Activated naive CD4-positive, alpha-beta T cell treated with anti-CD3 and anti-CD28 coated beads, Interleukin-2, amount 50 U/mL, for 72 hours (primary cell): Measurements from ENCODE around the gene ERC2. TPM values are rescaled to one million over a fixed set of nuclear protein-coding genes. Genes with fewer than 3 reads are reported as not detected.

Experiments used
- ATAC-seq, 2 donors: fragments of 150-1000 bp; cut with Tn5 transposase; 2 replicates each; pipeline ENCODE4 v1.10.0; 2021; ENCODE audit warnings: mild to moderate bottlenecking in 2 of 2, moderate library complexity in 2 of 2
- DNase-seq, 2 donors: peaks; one replicate each; pipeline ENCODE4 v3.0.0; 2021 to 2022; ENCODE audit warnings: low spot score in 2 of 2
- H3K27ac Mint-ChIP-seq, 2 donors: one replicate each; pipeline ENCODE4 v1.8.0; 2022; ENCODE audit warnings: mild to moderate bottlenecking in 2 of 2, mixed read lengths in 2 of 2
- H3K36me3 Mint-ChIP-seq, 2 donors: one replicate each; pipeline ENCODE4 v1.8.0; 2022; ENCODE audit warnings: mixed read lengths in 2 of 2
- H3K9me3 Mint-ChIP-seq, 2 donors: one replicate each; pipeline ENCODE4 v1.8.0; 2022; ENCODE audit warnings: mixed read lengths in 2 of 2
- total RNA-seq, 2 donors: library from RNA; stranded (reverse); gene quantifications; one replicate each; pipeline ENCODE4 v1.2.3, GENCODE V29; 2022

ERC2 gene
- total RNA-seq, 2 donors from 2014 or later: 0.58 TPM; not detected in 1

DNA sequence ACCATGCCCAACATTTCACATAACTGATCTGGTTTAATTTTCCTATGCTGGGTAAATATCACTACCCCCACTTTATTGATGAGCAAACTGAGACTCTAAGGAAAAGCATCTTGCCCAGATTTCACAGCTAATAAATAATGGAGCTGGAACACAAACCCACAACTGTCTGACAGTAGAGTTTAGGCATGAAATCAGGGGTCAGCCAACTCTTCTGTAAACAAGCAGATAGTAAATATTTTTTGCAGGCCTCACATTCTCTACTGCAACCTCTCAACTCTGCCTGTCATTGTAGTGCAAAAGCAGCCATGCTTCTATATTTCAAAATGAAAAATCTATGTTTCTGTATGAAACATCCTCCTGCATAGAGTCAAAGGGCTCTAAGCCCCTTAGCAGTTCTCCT, 111.5 kb downstream of the ERC2 start:
- DNase-seq (no peak), ATAC-seq (no peak)
- Mint-ChIP-seq H3K36me3 (no peaks in the 10 kb centered on the region), H3K9me3 (no peaks in the 10 kb centered on the region), H3K27ac (peak overlapping the region in 1 of 2 donors; percentile 46)

GRCh38 chr3:56355570-56356185, 112.6 kb downstream of the ERC2 start:
- Mint-ChIP-seq H3K27ac (no peak overlapping the region), H3K9me3 (no peaks in the 10 kb centered on the region), H3K36me3 (no peaks in the 10 kb centered on the region)
- ATAC-seq (no peak), DNase-seq (no peak)

DNA sequence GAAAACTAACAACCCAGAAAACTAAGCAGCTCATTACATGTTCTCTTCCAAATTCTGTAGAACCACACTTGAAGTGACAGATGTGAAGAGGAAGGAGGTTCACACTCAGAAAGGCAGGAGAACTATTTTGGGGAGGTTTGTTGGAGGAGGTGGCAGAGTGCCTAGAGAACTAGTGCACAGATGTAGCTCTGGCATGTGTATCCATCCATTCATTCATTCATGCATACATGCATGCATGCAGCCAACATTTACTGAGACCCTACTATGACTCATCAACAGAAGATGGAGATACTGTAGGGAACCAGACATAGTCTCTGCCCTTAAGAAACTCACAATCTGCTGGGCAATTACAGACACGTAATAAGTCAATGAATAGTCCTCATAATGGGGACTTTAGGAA, 116.7 kb downstream of the ERC2 start:
- no peak overlapping the region for H3K27ac Mint-ChIP-seq
- no peak for DNase-seq

GRCh38 chr3:56347219-56347871, 120.9 kb downstream of the ERC2 start:
- Mint-ChIP-seq H3K9me3 (no peaks in the 10 kb centered on the region), H3K36me3 (no peaks in the 10 kb centered on the region), H3K27ac (no peak overlapping the region)
- ATAC-seq (peak; percentile 28 to 54), DNase-seq (peak in 1 of 2 donors; percentile 62)

More for the DNA sequence above, 116.7 kb downstream of the ERC2 start:
- Mint-ChIP-seq H3K9me3 (no peaks in the 10 kb centered on the region), H3K36me3 (no peaks in the 10 kb centered on the region)
- ATAC-seq: no peak

DNA sequence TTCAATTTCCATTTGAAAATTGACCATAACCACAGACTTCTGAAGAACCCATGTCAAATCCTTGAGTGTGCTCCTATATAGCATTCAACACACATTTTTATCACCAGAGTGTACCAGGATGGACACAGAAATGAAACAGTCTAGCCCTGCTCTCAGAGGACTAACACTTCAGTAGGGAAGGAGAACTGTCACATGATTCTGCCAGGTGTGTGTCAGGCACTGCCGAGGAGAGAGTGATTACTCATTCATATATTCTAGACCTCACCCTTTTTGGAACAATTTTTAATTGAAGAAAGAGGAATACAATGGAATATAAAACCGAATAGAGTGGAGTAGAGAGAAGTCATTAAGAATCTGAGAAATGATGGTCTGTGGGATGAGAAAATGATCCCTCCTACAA, 125.8 kb downstream of the ERC2 start:
- DNase-seq (no peak), ATAC-seq (no peak)
- H3K27ac Mint-ChIP-seq: no peak overlapping the region
- H3K9me3 Mint-ChIP-seq: no peaks in the 10 kb centered on the region
- no peaks in the 10 kb centered on the region for H3K36me3 Mint-ChIP-seq

DNA sequence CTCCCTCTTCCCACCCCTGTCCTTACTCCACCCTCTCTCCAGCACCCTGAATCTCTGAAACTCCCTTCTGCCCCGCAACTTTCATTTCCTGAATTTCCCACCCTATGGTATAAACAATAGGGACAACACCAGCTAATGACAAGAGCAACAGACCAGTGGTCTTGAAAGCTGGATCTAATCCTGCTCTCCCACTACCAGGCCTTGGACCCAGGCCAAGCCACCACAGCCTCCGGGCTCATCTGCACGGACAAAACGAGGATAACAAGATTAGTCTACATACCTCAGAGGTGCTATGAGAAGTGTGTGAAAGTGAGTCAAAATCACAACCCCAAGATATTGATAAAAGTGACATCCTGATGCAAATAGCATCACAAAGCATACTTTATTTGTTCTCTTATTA, 128.6 kb downstream of the ERC2 start:
- no peaks in the 10 kb centered on the region for H3K36me3 Mint-ChIP-seq
- H3K27ac Mint-ChIP-seq: no peak overlapping the region
- DNase-seq: no peak
- no peak for ATAC-seq
- no peaks in the 10 kb centered on the region for H3K9me3 Mint-ChIP-seq

GRCh38 chr3:56339244-56339643, 129.0 kb downstream of the ERC2 start:
- no peak for ATAC-seq
- Mint-ChIP-seq H3K27ac (no peak overlapping the region), H3K9me3 (no peaks in the 10 kb centered on the region), H3K36me3 (no peaks in the 10 kb centered on the region)
- no peak for DNase-seq

DNA sequence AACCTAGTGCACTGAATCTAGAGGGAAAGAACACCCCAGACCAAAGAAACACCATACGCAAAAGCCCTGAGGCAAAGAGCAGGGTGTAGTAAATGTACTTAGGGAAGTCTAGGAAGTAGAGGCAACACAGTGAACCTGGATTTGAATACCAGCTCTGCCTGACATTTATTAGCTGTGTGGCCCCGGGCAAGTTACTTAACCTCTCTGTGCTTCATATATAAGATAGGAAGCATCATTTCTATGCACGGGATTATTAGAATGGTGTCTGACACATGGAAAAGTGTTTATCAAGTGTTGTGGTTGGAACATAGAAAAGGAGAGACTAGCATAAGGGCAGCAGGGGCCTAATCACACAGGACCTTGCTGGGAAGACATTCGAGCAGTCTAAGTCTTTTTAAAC, 132.2 kb downstream of the ERC2 start:
- H3K27ac Mint-ChIP-seq: no peak overlapping the region
- DNase-seq: no peak
- no peaks in the 10 kb centered on the region for H3K9me3 Mint-ChIP-seq
- no peak for ATAC-seq
- no peaks in the 10 kb centered on the region for H3K36me3 Mint-ChIP-seq

- no peak for ATAC-seq
- no peaks in the 10 kb centered on the region for H3K9me3 Mint-ChIP-seq
- H3K36me3 Mint-ChIP-seq: no peaks in the 10 kb centered on the region
- no peak for DNase-seq
- no peak overlapping the region for H3K27ac Mint-ChIP-seq
Measured at GRCh38 chr3:56324473-56324872, 143.8 kb downstream of the ERC2 start.

- H3K9me3 Mint-ChIP-seq: no peaks in the 10 kb centered on the region
- H3K27ac Mint-ChIP-seq: no peak overlapping the region
- DNase-seq (no peak), ATAC-seq (no peak)
- H3K36me3 Mint-ChIP-seq: no peaks in the 10 kb centered on the region
Measured at GRCh38 chr3:56323986-56324420, 144.3 kb downstream of the ERC2 start.

DNA sequence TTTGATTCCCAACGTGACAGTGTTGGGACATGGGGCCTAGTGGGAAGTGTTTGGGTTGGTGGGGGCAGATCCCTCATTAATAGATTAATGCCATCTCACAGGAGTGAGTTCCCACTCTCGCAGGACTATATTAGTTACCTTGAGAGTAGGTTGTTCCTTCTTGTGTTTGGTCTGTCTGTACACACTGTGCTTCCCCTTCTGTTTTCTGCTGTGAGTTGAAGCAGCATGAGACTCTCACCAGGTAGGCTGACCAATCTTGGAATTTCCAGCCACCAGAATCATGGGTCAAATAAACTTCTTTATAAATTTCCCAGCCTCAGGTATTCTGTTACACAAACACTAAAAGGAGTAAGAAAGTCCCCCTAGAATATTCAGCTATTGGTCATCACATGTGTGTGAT, 145.4 kb downstream of the ERC2 start:
- Mint-ChIP-seq H3K27ac (no peak overlapping the region), H3K9me3 (no peaks in the 10 kb centered on the region), H3K36me3 (no peaks in the 10 kb centered on the region)
- ATAC-seq: no peak
- DNase-seq: no peak

GRCh38 chr3:56321892-56322291, 146.4 kb downstream of the ERC2 start:
- no peaks in the 10 kb centered on the region for H3K36me3 Mint-ChIP-seq
- H3K27ac Mint-ChIP-seq: no peak overlapping the region
- ATAC-seq (no peak), DNase-seq (no peak)
- no peaks in the 10 kb centered on the region for H3K9me3 Mint-ChIP-seq

DNA sequence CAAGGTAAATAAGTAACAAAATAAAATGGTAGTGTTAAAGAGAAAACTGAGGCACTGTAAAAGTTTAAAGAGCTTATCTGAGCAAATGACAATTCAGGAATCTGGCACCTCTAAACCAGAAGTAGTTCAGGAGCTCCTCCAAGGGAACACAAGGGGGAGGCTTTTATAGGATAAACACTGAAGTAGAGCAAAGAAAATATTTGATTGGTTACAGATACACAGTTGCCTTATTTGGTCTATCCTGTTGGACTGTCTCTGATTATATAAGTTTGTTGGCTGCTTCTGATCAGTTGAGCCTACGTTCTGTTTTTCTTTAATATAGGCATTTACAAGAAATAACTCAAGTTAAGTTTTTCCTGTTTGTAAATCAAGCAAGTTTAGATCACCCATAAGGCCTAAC, 146.9 kb downstream of the ERC2 start:
- DNase-seq (no peak), ATAC-seq (no peak)
- no peaks in the 10 kb centered on the region for H3K36me3 Mint-ChIP-seq
- no peaks in the 10 kb centered on the region for H3K9me3 Mint-ChIP-seq
- H3K27ac Mint-ChIP-seq: no peak overlapping the region

DNA sequence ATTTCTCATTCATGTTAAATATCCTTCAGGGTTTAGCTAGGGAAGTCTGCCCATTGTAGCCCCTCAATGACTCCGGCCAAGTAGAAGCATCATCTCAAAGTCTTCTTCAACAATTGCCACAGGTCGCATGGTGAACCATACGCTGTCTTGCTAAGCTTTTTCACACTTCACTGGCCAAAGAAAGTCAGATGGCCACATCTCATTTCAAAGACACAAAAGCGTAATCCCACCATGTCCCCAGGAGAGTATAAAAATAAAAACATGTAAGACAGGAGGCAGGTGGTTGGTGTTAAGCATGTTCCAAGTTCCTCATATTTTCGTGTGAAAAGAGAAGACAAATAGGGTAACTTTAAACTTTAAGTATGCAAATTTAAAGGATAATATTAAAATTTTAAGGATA, 147.4 kb downstream of the ERC2 start:
- DNase-seq (no peak), ATAC-seq (no peak)
- H3K36me3 Mint-ChIP-seq: no peaks in the 10 kb centered on the region

DNA sequence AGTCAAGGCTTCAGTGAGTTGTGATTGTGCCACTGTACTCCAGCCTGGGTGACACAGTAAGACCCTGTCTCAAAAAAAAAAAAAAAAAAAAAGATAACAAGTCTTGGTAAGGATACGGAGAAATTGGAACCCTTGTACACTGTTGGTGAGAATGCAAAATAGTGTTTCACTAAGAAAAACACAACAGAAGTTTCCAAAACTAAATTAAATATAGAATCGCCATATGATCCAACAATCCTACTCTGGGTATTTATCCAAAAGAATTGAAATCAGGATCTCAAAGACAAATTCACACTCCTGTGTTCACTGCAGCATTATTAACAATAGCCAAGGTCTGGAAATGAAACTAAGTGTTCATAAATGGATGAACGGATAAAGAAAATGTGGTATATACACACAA, 149.4 kb downstream of the ERC2 start:
- H3K9me3 Mint-ChIP-seq: no peaks in the 10 kb centered on the region
- no peak for DNase-seq
- ATAC-seq: no peak

More for the DNA sequence above, 147.4 kb downstream of the ERC2 start:
- Mint-ChIP-seq H3K9me3 (no peaks in the 10 kb centered on the region), H3K27ac (no peak overlapping the region)

GRCh38 chr3:56316944-56317343, 151.3 kb downstream of the ERC2 start:
- no peaks in the 10 kb centered on the region for H3K9me3 Mint-ChIP-seq
- H3K36me3 Mint-ChIP-seq: no peaks in the 10 kb centered on the region
- H3K27ac Mint-ChIP-seq: no peak overlapping the region
- DNase-seq (no peak), ATAC-seq (no peak)

More for the DNA sequence above, 149.4 kb downstream of the ERC2 start:
- H3K36me3 Mint-ChIP-seq: no peaks in the 10 kb centered on the region
- H3K27ac Mint-ChIP-seq: no peak overlapping the region

DNA sequence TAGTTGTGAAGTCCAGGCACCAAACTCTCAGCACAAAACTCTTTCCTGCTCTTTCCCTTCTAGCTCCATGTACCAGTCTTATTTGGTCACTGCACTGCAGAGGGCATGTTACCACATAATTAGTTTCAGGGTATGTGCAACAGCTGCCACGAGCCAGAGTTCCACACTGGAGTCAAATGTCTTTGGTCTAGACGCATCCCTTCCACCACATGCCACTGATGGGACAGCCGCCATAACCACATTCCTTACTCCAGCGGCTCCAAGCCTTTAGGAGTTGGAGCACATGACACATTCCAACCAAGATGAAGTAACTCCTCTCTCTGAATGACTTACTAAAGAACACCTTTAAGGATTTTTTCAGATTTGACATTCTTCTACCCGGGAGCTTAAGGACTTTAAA, 153.4 kb downstream of the ERC2 start:
- Mint-ChIP-seq H3K9me3 (no peaks in the 10 kb centered on the region), H3K27ac (no peak overlapping the region), H3K36me3 (no peaks in the 10 kb centered on the region)
- DNase-seq: no peak
- no peak for ATAC-seq

GRCh38 chr3:56309465-56309864, 158.8 kb downstream of the ERC2 start:
- DNase-seq (no peak), ATAC-seq (no peak)
- H3K27ac Mint-ChIP-seq: no peak overlapping the region
- no peaks in the 10 kb centered on the region for H3K9me3 Mint-ChIP-seq
- no peaks in the 10 kb centered on the region for H3K36me3 Mint-ChIP-seq
